Keratinocyte (primary cell): ENCODE data around the gene TTLL5. TPM values are rescaled to one million over a fixed set of nuclear protein-coding genes. Genes with fewer than 3 reads are reported as not detected.

Source experiments
- DNase-seq: peaks from one replicate; pipeline ENCODE4 v3.0.0-alpha.2; 2011; ENCODE audit warnings: low read depth, missing footprints, low spot score
- FAIRE-seq: peaks from 2 replicates; lab custom pipeline; 2011; peaks lifted over from hg19 to GRCh38; lab: Jason Lieb, UNC
- H2AFZ ChIP-seq: 2 replicates; pipeline ENCODE4 v1.6.0; 2012; ENCODE audit warnings: low read length, control low read depth, inconsistent platforms; ENCODE audit not compliant: control insufficient read depth
- H3K27ac ChIP-seq: 2 replicates; pipeline ENCODE4 v1.5.1; 2011; ENCODE audit warnings: low read length; ENCODE audit not compliant: control insufficient read depth, insufficient read depth
- H3K27me3 ChIP-seq: 3 replicates; pipeline ENCODE4 v1.6.0; 2011; ENCODE audit warnings: low read length; ENCODE audit not compliant: control insufficient read depth, insufficient read depth; ENCODE audit errors: extremely low read depth
- H3K36me3 ChIP-seq, 2 experiments: 2 replicates in 1 of 2; 3 replicates in 1 of 2; pipeline ENCODE4 v1.5.1; 2011; ENCODE audit warnings: low read length in 2 of 2, mild to moderate bottlenecking in 1 of 2; ENCODE audit not compliant: control insufficient read depth in 2 of 2, insufficient read depth in 2 of 2; ENCODE audit errors: extremely low read depth in 1 of 2
- H3K4me1 ChIP-seq: 3 replicates; pipeline ENCODE4 v1.5.1; 2011; ENCODE audit warnings: low read length; ENCODE audit not compliant: control insufficient read depth, insufficient read depth; ENCODE audit errors: extremely low read depth
- H3K4me2 ChIP-seq: 3 replicates; pipeline ENCODE4 v1.6.0; 2011; ENCODE audit warnings: low read depth, low read length; ENCODE audit not compliant: control insufficient read depth, insufficient read depth; ENCODE audit errors: extremely low read depth
- H3K4me3 ChIP-seq, 3 experiments: fragments of 200-600 bp in 1 of 3; sonication (generic) in 1 of 3; 2 replicates in 2 of 3; 3 replicates in 1 of 3; pipeline ENCODE4 v1.5.1; 2011 to 2016; ENCODE audit warnings: low read length in 3 of 3, mild to moderate bottlenecking in 3 of 3, control low read depth in 2 of 3, inconsistent platforms in 1 of 3, low read depth in 1 of 3, mixed read lengths in 1 of 3, mixed run types in 1 of 3, moderate library complexity in 1 of 3; ENCODE audit not compliant: control insufficient read depth in 2 of 3, insufficient read depth in 2 of 3; ENCODE audit errors: extremely low read depth in 1 of 3
- H3K79me2 ChIP-seq: 2 replicates; pipeline ENCODE4 v1.6.0; 2012; ENCODE audit warnings: low read length; ENCODE audit not compliant: control insufficient read depth, insufficient read depth
- H3K9ac ChIP-seq: 3 replicates; pipeline ENCODE4 v1.6.0; 2011; ENCODE audit warnings: low read length; ENCODE audit not compliant: control insufficient read depth, insufficient read depth; ENCODE audit errors: extremely low read depth
- H3K9me1 ChIP-seq: 3 replicates; pipeline ENCODE4 v1.6.0; 2011; ENCODE audit warnings: low read length; ENCODE audit not compliant: control insufficient read depth, insufficient read depth; ENCODE audit errors: extremely low read depth
- H3K9me3 ChIP-seq: 2 replicates; pipeline ENCODE4 v1.5.1; 2012; ENCODE audit warnings: low read depth, low read length; ENCODE audit not compliant: control insufficient read depth
- H4K20me1 ChIP-seq: 3 replicates; pipeline ENCODE4 v1.6.0; 2011; ENCODE audit warnings: low read length; ENCODE audit not compliant: control insufficient read depth, insufficient read depth; ENCODE audit errors: extremely low read depth
- EZH2 ChIP-seq: IDR thresholded peaks from one replicate; pipeline ENCODE4 v1.6.1; 2012; ENCODE audit warnings: inconsistent platforms, mild to moderate bottlenecking, low read length, moderate library complexity
- dilution Hi-C: fragments of 300-500 bp; cut with MboI; formaldehyde crosslinking; loops from one replicate; pipeline ENCODE4 v1.7.0; 2020; ENCODE audit warnings: low sequenced_read_pairs; ENCODE audit not compliant: extremely low pct_ligation_motif_present
- polyA plus RNA-seq, 5 experiments: library from polyadenylated mRNA; depleted of rRNA in 3 of 5; stranded (reverse) in 3 of 5; stranded (forward) in 1 of 5; unstranded in 1 of 5; fragments of >200 nt; gene quantifications; 1 replicate in 1 of 5; 2 replicates in 3 of 5; 3 replicates in 1 of 5; pipeline versions ENCODE4 v1.2.1 to v1.2.3, GENCODE V29; 2011 to 2012; ENCODE audit warnings: missing spikeins in 2 of 5, low read depth in 1 of 5, low replicate concordance in 1 of 5
- TF ChIP-seq, protein P1 (sequence below), 3 experiments: IDR thresholded peaks in 1 of 3; conservative IDR thresholded peaks in 1 of 3; optimal IDR thresholded peaks in 1 of 3; 2 replicates in 2 of 3; 3 replicates in 1 of 3; pipeline versions ENCODE3 to v1.5.1; 2011; ENCODE audit warnings: low read length in 3 of 3, mild to moderate bottlenecking in 3 of 3, moderate library complexity in 2 of 3, control low read depth in 1 of 3, inconsistent platforms in 1 of 3; ENCODE audit not compliant: insufficient read depth in 2 of 3; ENCODE audit errors: extremely low read depth in 1 of 3

TTLL5 gene
- polyA plus RNA-seq, 1 donor (not counting 4 experiments of a cell fraction or from before 2014, with no cell fraction given), result 20.7 TPM

DNA sequence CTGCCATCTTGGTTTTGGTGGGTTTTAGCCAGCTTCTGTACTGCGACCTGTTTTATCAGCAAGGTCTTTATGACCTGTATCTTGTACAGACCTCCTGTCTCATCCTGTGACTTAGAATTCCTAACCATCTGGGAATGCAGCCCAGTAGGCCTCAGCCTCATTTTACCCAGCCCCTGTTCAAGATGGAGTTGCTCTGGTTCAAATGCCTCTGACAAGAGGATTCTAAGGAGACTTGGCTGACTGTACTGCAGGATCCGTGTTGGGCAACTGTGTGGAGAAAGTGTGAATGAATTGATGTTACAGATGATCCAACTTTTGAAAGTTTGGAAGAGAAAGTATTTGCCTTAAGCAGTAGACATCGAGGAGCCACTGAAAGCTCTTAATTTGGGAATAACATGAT is 91.0 kb downstream of the TTLL5 start:
- Histone ChIP-seq H3K4me2 (no peak overlapping the region), H3K4me3 (no peak overlapping the region), H3K9me1 (no peaks in the 10 kb centered on the region), H3K4me1 (no peaks in the 10 kb centered on the region), H3K27me3 (no peaks in the 10 kb centered on the region), H3K9me3 (no peaks in the 10 kb centered on the region), H3K79me2 (no peaks in the 10 kb centered on the region), H4K20me1 (no peaks in the 10 kb centered on the region), H3K27ac (no peak overlapping the region), H3K9ac (no peak overlapping the region), H3K36me3 (peaks cover 3 to 5% of the 10 kb centered on the region in 2 experiments), H2AFZ (no peak overlapping the region)
- TF ChIP-seq EZH2, result no peak
- TF ChIP-seq, protein P1, sequence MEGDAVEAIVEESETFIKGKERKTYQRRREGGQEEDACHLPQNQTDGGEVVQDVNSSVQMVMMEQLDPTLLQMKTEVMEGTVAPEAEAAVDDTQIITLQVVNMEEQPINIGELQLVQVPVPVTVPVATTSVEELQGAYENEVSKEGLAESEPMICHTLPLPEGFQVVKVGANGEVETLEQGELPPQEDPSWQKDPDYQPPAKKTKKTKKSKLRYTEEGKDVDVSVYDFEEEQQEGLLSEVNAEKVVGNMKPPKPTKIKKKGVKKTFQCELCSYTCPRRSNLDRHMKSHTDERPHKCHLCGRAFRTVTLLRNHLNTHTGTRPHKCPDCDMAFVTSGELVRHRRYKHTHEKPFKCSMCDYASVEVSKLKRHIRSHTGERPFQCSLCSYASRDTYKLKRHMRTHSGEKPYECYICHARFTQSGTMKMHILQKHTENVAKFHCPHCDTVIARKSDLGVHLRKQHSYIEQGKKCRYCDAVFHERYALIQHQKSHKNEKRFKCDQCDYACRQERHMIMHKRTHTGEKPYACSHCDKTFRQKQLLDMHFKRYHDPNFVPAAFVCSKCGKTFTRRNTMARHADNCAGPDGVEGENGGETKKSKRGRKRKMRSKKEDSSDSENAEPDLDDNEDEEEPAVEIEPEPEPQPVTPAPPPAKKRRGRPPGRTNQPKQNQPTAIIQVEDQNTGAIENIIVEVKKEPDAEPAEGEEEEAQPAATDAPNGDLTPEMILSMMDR (optimal IDR thresholded peaks at IDR 0.05 in 1 of 3, IDR thresholded peaks at IDR 0.05 in 1 of 3, conservative IDR thresholded peaks at IDR 0.05 in 1 of 3; ENCODE audit: extremely low read depth in 1 of 3, insufficient read depth in 2 of 3, low read length in 3 of 3), result no peak
- DNase-seq, result no peak
- dilution Hi-C loops, result no loop called here
- no peak for FAIRE-seq

DNA sequence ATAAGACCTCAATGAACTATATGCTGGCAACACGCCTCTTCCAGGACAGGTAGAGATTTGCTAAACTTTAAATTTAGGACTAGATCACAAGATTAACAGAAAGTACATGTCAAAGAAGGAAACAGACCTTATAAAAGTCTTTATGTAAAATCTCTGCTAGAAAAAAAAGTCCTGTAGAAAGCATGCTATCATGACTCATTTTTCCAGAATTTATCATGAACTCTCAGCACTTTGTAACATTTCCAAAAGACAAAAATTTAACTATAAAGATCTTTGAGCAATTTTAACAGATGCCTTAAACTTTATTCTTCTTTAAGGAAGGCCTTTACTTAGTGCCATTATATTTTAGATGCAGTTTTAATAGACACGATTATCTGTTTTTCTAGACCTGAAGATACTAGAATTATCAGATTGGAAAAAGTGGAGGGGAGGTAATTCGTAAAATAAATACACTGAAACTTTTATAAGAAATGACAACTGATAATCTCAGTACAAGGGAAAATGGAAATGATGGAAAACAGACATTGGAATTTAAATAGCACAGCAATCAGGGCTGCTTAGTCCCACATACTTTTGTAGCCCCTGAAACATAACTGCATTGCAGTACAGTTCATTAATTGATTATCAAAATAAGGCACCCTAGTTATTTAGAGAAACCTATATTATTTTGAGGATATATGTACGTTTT is 92.0 kb downstream of the TTLL5 start:
- Histone ChIP-seq H3K9ac (no peak overlapping the region), H3K79me2 (no peaks in the 10 kb centered on the region), H2AFZ (no peak overlapping the region), H3K27me3 (no peaks in the 10 kb centered on the region), H3K4me1 (no peaks in the 10 kb centered on the region), H3K4me3 (no peak overlapping the region), H3K36me3 (peaks cover 3 to 5% of the 10 kb centered on the region in 2 experiments), H3K27ac (no peak overlapping the region), H3K9me3 (no peaks in the 10 kb centered on the region), H3K9me1 (no peaks in the 10 kb centered on the region), H4K20me1 (no peaks in the 10 kb centered on the region), H3K4me2 (no peak overlapping the region)
- TF ChIP-seq EZH2, result no peak
- TF ChIP-seq, protein P1 (optimal IDR thresholded peaks at IDR 0.05 in 1 of 3, IDR thresholded peaks at IDR 0.05 in 1 of 3, conservative IDR thresholded peaks at IDR 0.05 in 1 of 3; ENCODE audit: extremely low read depth in 1 of 3, insufficient read depth in 2 of 3, low read length in 3 of 3), result no peak
- dilution Hi-C loops, result no loop called here
- no peak for DNase-seq
- peak; percentile 46 for FAIRE-seq
